Measurements from ENCODE around the gene AKAP13.
"Not testable (repeated sequence)": the region's sequence is repeated elsewhere in the genome, so short reads cannot be mapped to it uniquely, and the experiment has no call there.

Gene AKAP13

DNA sequence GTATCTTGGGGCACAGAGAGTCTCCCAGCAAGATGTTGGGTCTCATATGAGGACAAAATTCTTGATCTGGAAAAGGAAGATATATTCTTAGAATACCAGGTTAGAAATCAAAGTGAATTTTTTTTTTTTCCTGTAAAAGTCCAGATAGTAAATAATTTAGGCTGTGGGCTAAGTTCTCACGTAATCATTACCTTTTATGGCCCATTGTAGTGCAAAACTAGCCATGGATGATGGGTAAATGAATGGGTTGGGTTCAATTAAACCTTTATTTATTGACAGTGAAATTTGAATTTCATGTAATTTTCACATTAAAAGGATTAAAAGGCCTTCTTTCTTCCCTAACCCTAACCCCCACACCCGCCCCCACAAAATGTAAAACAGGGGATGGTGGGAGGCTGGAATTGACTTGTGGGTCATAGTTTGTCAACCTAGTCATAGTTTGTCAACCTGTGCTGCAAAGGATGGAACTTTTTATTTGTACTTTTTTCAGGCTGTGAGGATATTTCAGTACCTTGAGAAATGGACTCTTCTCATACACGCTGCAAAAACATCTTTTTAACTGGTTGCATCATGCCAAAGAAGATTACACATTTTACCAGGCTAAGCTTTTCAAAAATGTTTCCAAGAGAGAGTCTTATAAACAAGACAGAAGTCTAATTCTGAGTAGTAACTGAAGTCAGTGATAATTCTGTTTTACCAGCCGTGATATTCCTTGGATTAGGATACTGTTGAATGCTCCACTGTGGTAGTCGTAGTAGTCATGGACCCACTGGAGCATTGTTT lies 138.8 kb downstream of the AKAP13 start:
- DNase-seq = no peak
- intact Hi-C loops (cut with DNase I) = no loop called here

DNA sequence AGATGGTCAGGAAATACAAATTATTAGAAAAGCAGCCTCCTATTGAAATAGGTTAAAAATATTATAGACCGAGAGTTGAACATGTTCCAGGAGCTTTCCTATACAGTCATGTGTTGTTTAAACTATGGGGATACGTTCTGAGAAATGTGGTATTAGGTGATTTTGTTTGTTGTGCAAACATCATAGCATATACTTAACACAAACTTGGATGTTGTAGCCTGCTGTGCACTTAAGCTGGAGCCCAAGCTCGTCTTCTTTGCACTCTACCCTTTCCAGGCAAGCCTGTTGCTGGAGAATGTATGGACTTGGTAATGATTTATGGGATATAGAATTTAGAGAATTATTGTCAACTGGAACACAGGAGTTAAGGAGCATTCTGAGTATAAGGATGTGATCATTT lies 140.2 kb downstream of the AKAP13 start:
- no peak for DNase-seq

DNA sequence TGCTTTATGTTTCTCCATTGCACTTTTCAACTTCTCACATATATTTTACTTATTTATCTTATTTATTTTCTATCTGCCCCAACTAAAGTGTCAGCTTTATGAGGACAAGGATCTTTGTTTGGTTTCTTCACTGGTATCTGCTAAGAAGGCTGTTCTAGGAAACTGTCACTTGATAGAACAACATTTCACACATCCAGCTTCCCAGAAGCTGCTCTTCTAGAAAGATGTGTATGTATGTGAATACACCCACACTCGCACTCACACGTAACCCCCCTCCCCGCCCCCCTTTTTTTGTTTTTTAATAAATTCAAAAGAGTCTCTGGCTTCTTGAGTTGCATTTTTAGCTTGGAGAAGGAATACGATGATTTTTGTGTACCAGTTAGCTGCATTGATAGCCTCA lies 143.1 kb downstream of the AKAP13 start:
- intact Hi-C loops (cut with DNase I) = no loop called here

More for the DNA sequence above, 140.2 kb downstream of the AKAP13 start:
- intact Hi-C loops (cut with DNase I) = no loop called here

DNA sequence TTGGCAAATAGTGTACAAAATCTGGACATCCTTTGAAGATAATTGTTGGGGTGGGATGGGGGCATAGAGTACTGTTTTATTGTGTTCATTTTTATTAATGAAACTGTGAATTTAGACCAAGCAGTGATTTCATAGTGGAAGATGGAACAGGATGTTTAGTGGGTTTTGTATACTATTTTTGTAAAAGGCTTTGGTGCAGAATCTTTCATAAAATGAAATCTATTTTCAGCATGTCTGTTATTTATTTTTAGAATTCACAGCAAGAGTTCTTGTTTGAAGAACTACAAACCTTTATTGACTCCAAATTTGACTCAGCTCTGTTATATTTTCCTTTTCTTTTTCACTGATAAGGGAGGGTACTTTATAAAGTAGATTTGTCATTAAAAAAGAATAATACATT lies 145.4 kb downstream of the AKAP13 start:
- no peak for DNase-seq
- intact Hi-C loops (cut with DNase I) = no loop called here

More for the DNA sequence above, 143.1 kb downstream of the AKAP13 start:
- no peak for DNase-seq

- DNase-seq = no peak
- intact Hi-C loops (cut with DNase I) = no loop called here
Observed at GRCh38 chr15:85527895-85528294, 147.5 kb downstream of the AKAP13 start.

DNA sequence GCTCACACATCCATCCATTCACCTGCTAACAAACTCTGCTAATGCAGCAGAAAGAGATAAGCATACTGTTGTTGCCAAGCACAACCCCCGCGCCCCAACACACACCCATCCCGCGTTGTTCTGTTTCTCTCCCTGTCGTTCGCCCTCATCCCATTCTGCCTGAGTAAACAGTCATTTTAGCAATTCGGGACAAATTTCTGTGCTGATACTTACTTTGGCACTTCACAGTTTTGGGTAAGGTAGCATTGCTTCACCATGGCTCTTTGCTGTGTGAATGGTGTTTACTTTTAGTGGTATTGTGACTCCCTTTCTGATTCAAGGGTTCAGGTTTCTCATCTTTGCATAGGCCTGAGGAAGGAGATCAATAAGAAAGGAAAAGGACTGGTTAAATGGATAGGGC lies 149.7 kb downstream of the AKAP13 start:
- no peak for DNase-seq

DNA sequence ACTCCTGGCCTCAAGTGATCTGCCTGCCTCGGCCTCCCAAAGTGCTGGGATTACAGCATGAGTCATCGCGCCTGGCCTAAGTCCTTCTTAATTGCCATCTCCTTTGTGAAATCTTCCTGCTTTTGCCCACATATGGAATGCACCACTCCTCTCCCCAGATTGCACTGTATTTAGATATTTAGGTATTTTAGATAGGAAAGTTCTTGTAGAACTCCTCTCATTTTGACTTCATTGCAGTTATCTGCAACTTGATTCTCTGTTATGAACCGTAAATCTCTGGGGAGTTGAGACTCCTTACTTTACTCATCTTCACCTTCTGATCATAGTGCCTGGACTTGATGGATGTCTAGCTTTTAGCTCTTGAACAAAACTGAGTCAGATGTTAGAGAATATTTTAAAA lies 150.7 kb downstream of the AKAP13 start:
- intact Hi-C loops (cut with DNase I) = no loop called here
- DNase-seq = no peak

More for the DNA sequence above, 149.7 kb downstream of the AKAP13 start:
- intact Hi-C loops (cut with DNase I) = no loop called here

- DNase-seq = no peak
- intact Hi-C loops (cut with DNase I) = no loop called here
Observed at GRCh38 chr15:85532689-85533088, 152.3 kb downstream of the AKAP13 start.

DNA sequence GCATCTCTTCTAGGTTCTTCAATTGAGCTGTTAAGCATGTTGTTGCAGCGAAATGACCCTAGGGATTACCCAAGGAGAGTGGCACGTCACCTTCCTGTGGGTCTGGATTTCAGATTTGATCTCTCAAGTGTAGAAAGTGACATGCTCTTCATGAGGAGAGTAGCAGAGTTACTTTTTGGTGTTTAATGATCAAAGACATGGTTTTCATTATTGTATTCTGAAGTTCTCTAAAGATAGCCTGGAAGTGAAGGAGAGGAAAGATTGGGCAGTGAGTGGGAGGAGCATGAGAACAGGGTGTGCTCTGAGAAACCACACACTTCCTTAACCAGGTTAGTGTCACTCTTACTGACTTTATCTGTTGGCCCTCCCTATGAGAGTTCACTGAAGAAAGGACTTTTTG lies 153.6 kb downstream of the AKAP13 start:
- DNase-seq = no peak
- intact Hi-C loops (cut with DNase I) = no loop called here

- intact Hi-C loops (cut with DNase I) = not testable (repeated sequence)
- peak in 1 of 10 donors; percentile 72 for DNase-seq
Observed at GRCh38 chr15:85535533-85536330, 155.3 kb downstream of the AKAP13 start.

GRCh38 chr15:85536341-85536740 lies 155.9 kb downstream of the AKAP13 start:
- intact Hi-C loops (cut with DNase I) = no loop called here
- DNase-seq = no peak

DNA sequence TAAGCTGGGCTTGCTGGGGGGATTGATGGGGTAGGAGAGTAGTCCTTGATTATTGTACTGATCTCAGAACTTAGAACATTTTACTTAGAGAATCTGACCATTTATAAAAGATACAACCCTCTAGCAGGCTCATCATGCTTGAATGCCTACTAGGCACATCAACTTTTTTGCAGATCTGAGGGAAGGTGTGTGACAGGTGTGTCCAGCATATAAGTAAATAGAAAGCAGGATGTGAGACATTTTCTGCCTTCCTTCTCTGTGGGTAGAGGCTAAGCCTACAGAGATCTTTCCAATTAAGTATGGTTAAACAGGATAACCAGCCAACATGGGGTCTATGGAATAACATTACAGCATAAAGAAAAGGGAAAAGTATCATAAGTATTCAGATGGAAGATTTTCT lies 159.1 kb downstream of the AKAP13 start:
- no peak for DNase-seq
- intact Hi-C loops (cut with DNase I) = no loop called here

DNA sequence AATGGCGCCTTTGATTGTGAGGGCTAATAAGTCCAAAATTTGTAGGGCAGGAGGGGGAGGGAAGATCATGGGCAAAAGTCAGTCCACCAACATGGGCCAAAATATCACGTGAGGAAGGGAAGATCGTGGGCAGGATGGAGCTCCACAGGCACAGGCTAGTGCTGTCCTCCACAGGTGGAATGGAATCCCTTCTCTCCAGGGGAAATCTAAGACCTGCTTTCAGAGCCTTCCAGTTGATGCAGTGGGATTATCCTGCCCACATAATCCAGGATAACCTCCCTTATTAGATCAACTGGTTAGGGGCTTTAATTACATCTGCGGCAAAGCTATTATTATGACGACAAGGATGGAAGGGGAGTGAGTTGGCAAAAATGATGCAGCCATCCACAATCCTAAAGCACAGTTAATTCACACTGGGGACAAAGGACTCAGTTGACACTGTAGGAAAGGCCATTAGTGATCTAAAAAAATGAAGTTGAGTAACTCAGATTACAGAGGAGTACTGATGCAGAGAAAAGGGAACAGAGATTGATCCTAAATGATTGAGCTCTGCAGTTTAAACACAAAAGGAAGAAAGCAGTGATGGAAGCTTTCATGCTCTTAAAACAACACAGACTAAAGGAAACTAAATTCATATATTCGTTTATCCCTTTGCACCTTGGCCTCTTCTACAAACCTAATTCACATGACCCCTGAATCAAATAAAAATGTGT lies 159.8 kb downstream of the AKAP13 start:
- DNase-seq = no peak
- intact Hi-C loops (cut with DNase I) = no loop called here

DNA sequence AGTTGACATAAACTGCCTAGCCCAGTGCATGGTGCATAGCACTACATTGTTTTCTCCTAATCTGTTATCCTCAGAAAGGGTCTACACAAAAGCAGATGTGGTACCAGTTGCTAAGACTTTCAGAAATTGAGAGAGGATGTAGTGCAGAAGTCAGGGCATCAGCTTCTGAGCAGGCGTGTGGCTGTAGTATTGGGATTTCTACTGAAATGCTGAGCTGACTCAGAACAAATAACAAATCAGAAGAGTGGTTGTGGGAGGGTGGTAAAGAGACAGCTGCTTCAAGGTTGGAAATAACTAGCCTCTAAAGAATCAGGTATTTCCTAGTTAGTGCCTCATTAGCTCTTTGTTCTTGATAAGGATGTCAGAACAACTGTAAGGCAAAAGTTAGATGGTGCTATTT lies 161.3 kb downstream of the AKAP13 start:
- no peak for DNase-seq
- intact Hi-C loops (cut with DNase I) = no loop called here

DNA sequence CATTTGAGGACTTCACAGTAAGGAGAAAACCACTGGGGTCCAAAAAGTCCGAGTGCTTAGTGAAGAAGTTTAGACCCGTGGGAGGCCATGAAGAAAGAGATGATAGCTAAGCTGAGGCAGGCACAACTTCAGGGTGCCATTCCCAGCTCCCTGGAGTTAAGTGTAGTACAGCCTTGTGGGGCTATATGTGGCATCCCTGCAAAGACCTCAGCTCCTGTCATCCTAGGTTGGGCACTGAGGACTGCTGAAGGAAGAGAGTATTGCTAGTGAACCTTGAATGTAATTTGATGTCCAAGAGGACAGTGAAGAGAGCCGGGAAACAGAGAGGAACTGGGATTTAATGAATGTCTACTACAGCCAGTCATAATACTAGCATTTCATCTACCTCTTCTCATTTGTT lies 162.1 kb downstream of the AKAP13 start:
- DNase-seq = no peak
- intact Hi-C loops (cut with DNase I) = no loop called here

DNA sequence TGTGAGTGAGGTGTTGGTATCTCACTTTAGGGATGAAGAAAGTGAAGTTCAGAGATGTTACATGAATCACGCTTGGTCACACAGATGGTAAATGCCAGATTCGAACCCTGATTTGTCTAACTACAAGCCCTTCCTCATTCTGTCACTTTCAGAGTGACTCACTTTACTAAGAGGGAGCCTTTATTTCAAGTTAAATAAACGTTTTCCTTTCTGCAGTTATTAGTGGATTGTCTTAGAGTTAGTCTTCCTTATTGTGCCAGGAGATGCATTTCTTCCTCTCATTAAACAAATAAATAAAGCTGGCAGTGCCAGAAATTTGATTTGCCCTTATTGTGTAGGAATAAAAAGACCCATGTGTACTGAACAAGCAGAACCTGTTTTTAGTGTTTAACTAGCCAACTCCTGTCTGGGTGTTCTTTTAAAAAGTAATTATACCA lies 162.5 kb downstream of the AKAP13 start:
- intact Hi-C loops (cut with DNase I) = no loop called here

GRCh38 chr15:85543741-85544155 lies 163.3 kb downstream of the AKAP13 start:
- intact Hi-C loops (cut with DNase I) = no loop called here
- peak in 5 of 10 donors; percentile 9 to 89 (median 22) for DNase-seq

More for the DNA sequence above, 162.5 kb downstream of the AKAP13 start:
- no peak for DNase-seq

GRCh38 chr15:85545185-85545584 lies 164.8 kb downstream of the AKAP13 start:
- DNase-seq = no peak
- intact Hi-C loops (cut with DNase I) = no loop called here

DNA sequence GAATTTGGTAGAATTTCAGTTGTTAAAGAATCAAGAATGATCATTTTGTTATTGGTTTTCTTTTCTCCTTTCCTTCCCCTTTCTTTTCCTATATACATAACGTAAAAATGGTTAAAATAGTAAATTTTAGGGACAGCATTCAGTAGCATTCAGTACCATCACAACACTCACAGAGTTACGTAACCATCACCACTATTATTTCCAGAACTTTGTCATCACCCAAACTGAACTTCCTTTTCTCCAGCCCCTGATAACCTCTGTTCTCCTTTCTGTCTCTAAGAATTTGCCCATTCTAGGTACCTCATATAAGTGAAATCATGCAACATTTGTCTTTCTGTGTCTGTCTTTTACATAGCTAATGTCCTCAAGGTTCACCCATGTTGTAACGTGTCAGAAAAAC lies 165.3 kb downstream of the AKAP13 start:
- DNase-seq = no peak
- intact Hi-C loops (cut with DNase I) = no loop called here

DNA sequence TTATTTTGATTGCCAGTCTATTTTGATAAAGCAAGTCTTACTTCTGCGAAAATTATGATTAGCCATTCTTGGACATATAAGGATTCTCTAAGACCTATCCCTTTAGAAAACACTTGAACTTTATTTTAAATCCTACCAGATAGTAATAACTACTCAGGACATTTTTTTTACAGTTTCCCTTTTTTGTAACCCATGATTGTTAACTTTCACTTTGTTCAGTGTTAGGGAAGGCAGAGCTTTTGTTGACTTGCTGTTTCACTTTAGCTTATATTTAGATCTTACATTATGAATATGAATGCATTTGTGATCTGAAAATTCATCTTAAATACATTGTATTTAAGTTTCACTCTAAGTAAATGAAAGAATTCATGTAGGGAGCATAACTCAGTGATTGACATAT lies 167.0 kb downstream of the AKAP13 start:
- intact Hi-C loops (cut with DNase I) = no loop called here
- DNase-seq = no peak

- intact Hi-C loops (cut with DNase I) = no loop called here
- DNase-seq = no peak
Observed at GRCh38 chr15:85550283-85550682, 169.9 kb downstream of the AKAP13 start.

Data from posterior cingulate gyrus (tissue), 11 donors.